Left lung (tissue), 10 donors: ENCODE measurements around the gene AP2A2. TPM values are rescaled to one million over a fixed set of nuclear protein-coding genes. Genes with fewer than 3 reads are reported as not detected.

ENCODE experiments used
- ATAC-seq: fragments of 200-7000 bp; cut with Tn5 transposase; one replicate; pipeline ENCODE4 v1.9.1; 2020; ENCODE audit warnings: moderate library complexity
- DNase-seq, 4 donors: peaks; one replicate each; pipeline ENCODE4 v3.0.0-alpha.2; 2013 to 2020
- H3K27ac ChIP-seq, 2 donors: fragments of 200-600 bp; sonication (generic) in 1 of 2; one replicate each; pipeline versions ENCODE4 v1.5.0 to v1.8.0; 2020 to 2021
- H3K27me3 ChIP-seq, 2 donors: fragments of 200-600 bp; sonication (generic) in 1 of 2; one replicate each; pipeline versions ENCODE4 v1.5.0 to v1.8.0; 2020 to 2021
- H3K36me3 ChIP-seq, 2 donors: fragments of 200-600 bp; sonication (generic) in 1 of 2; one replicate each; pipeline versions ENCODE4 v1.5.0 to v1.8.0; 2020 to 2021
- H3K4me1 ChIP-seq, 2 donors: fragments of 200-600 bp; one replicate each; pipeline ENCODE4 v1.8.0; 2021
- H3K4me3 ChIP-seq, 2 donors: fragments of 200-600 bp; sonication (generic) in 1 of 2; one replicate each; pipeline versions ENCODE4 v1.5.0 to v1.8.0; 2020 to 2021; ENCODE audit warnings: mild to moderate bottlenecking in 1 of 2
- H3K9me3 ChIP-seq, 2 donors: fragments of 200-600 bp; sonication (generic) in 1 of 2; one replicate each; pipeline versions ENCODE4 v1.5.0 to v1.8.0; 2020 to 2021
- CTCF ChIP-seq, 2 donors: fragments of 200-600 bp; sonication (generic) in 1 of 2; IDR thresholded peaks; one replicate each; pipeline versions ENCODE4 v1.5.0 to v1.8.0; 2021; ENCODE audit warnings: antibody characterized with exemption in 2 of 2
- intact Hi-C, 2 donors: fragments of 100-400 bp; cut with DNase I; formaldehyde crosslinking; loops; one replicate each; pipeline versions ENCODE4 v1.11.2 to v1.14.2; 2022
- polyA plus RNA-seq, 6 donors: library from polyadenylated mRNA; unstranded; fragments of 120-200 nt; gene quantifications; one replicate each; pipeline ENCODE4 v1.2.1, GENCODE V29; 2013; ENCODE audit not compliant: insufficient read length in 6 of 6
- total RNA-seq, 2 donors: library from RNA; stranded (reverse); fragmentation: NEBNext Ultra II Directional; extraction: Animal tissue kit (Norgen Biotek cat#: 25700); gene quantifications; one replicate each; pipeline ENCODE4 v1.2.1, GENCODE V29; 2021
- donor health status: DM: no; HTN: yes; CAD: no.
- donor health status: DM: no; HTN: no; CAD: no.

AP2A2 gene
- total and polyA plus RNA-seq, 8 donors: 77.0 to 98.4 (median 83.0) TPM

GRCh38 chr11:1035577-1036283 is 110.1 kb downstream of the AP2A2 start:
- peaks cover 3 to 69% of the 10 kb centered on the region in 2 donors for H3K27me3 ChIP-seq
- H3K4me1 ChIP-seq: no peaks in the 10 kb centered on the region
- H3K27ac ChIP-seq: no peak overlapping the region
- DNase-seq (no peak), ATAC-seq (no peak)
- H3K9me3 ChIP-seq: no peaks in the 10 kb centered on the region
- intact Hi-C loops: no loop called here
- TF ChIP-seq CTCF (IDR thresholded peaks at IDR 0.05): no peak
- no peaks in the 10 kb centered on the region for H3K36me3 ChIP-seq
- no peak overlapping the region for H3K4me3 ChIP-seq

- H3K4me3 ChIP-seq: no peak within 1 kb of the TSS
- H3K27ac ChIP-seq: no peak within 1 kb of the TSS
- DNase-seq (no peak), ATAC-seq (no peak)
- intact Hi-C loops: no loop called here
- no peaks in the 10 kb centered on the region for H3K36me3 ChIP-seq
- H3K27me3 ChIP-seq: peaks cover 3 to 69% of the 10 kb centered on the region in 2 donors
- TF ChIP-seq CTCF (IDR thresholded peaks at IDR 0.05): no peak
- no peaks in the 10 kb centered on the region for H3K9me3 ChIP-seq
- H3K4me1 ChIP-seq: no peaks in the 10 kb centered on the region
Measured at GRCh38 chr11:1036303-1036923, 110.7 kb downstream of the AP2A2 start, which contains the start of gene MUC6. Gene MUC6 (minus strand): TSS chr11:1036718. CDS start chr11:1036655, 63 bp downstream.

GRCh38 chr11:1036931-1037330 is 111.3 kb downstream of the AP2A2 start:
- Histone ChIP-seq H3K9me3 (no peaks in the 10 kb centered on the region), H3K27ac (no peak overlapping the region), H3K4me1 (no peaks in the 10 kb centered on the region), H3K36me3 (no peaks in the 10 kb centered on the region), H3K4me3 (no peak overlapping the region), H3K27me3 (peaks cover 3 to 72% of the 10 kb centered on the region in 2 donors)
- ATAC-seq: no peak
- intact Hi-C loops: no loop called here
- no peak for TF ChIP-seq CTCF (IDR thresholded peaks at IDR 0.05)
- peak in 1 of 4 donors; percentile 72 for DNase-seq

- intact Hi-C loops: no loop called here
Measured at GRCh38 chr11:1037506-1038055, 111.9 kb downstream of the AP2A2 start.

More at GRCh38 chr11:1037506-1038055, 111.9 kb downstream of the AP2A2 start:
- Histone ChIP-seq H3K9me3 (no peaks in the 10 kb centered on the region), H3K27ac (no peak overlapping the region), H3K36me3 (no peaks in the 10 kb centered on the region), H3K4me3 (no peak overlapping the region), H3K4me1 (no peaks in the 10 kb centered on the region), H3K27me3 (peaks cover 3 to 78% of the 10 kb centered on the region in 2 donors)
- peak in 1 of 4 donors; percentile 76 for DNase-seq
- TF ChIP-seq CTCF (IDR thresholded peaks at IDR 0.05): no peak
- no peak for ATAC-seq
